GM19455 (cell line): ENCODE results near the gene GNG3.
"Not testable (repeated sequence)": the region's sequence is repeated elsewhere in the genome, so short reads cannot be mapped to it uniquely, and the experiment has no call there.

Source experiments
- ATAC-seq: cut with Tn5 transposase; IDR thresholded peaks from one replicate; pipeline ENCODE4 v1.9.1; 2021; ENCODE audit not compliant: unreplicated experiment

Gene GNG3

DNA sequence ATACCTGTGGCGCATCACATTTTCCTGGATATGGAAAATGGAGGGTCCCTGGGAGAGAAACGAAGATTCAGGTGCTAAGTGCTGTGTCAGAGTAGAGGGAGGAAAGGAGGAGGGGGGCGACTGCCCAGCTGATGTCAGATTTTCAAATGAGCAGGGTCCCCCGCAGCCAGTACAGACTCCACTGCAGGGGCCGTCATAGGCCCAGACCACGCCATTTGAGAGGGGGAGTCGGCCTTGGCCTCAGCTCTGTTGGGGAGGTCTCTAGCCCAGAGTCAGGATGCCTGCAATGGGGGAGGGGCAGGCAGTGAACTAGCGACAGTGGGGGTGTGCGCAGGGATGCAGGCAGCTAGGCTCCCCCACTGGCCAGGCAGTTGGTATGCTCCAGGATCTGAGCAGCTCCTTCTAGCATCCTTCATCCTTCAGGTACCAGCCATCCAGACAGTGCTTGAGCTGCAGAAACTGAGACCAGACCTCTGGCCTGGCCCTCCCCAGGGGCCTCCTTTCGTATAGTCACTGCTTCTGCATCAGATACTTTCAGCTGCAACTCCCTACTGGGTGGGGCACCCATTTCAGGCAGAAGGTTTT is at the start of gene GNG3, which contains the start of gene BSCL2:
GNG3 (plus strand) TSS at position 400 of the 585 bp plus-strand sequence. CDS start 620 bp downstream, outside the sequence.
BSCL2 (minus strand) TSS at position 148 of the 585 bp plus-strand sequence. CDS start 229 bp downstream, outside the sequence.
- no peak for ATAC-seq

DNA sequence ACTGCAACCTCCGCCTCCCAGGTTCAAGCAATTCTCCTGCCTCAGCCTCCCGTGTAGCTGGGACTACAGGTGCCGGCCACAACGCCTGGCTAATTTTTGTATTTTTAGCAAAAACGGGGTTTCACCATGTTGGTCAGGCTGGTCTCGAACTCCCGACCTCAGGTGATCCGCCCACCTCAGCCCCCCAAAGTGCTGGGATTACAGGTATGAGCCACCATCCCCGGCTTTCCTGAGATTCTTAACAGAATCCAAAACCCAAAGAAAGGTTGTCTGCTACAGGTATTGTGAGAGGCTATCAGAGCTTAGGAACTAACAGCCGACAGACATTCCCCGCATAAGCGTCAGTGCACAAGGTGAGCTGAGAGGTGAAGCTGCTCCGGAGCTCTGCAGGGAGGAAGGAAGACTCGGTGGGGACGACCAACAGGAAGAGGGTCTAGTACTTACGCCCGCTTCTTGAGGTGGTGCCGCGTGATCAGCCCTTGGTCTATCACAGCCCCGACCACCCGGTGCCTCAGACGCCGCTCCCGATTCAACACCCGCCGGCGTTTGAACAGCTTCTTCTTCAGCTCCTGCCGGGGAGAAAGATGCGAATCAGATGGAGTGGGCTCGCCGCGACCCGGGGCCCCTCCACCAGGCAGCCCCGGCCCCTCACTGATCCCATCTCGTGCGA is 42.9 kb upstream of the GNG3 start:
- peak; percentile 29 for ATAC-seq

DNA sequence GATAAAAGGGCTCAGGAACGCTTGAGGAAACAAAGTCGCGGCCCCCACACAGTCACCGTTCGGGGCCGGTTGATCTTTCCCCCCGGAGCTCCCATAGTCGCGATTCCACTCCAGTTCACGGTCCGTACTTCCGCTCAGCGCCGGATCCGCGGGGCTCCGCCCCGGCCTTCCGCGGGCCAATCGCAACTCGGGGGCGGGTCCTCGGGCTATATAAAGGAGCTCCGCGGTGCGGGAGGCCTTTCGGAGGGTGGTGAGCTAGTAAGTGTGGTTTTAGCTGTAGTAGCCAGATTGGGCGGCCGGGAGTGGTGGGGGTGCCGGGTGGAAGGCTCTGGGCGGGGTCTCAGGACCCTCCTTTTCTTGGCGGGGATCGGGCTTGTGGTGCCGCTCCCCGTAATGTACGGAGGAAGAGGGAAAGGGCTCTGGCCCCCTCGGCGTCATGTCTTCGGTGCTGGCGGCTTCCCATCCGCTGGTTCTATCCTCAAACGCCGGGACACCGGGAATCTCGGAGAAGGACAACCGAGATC is 42.3 kb upstream of the GNG3 start, which contains the start of the genes C11orf98 and CSKMT:
C11orf98 (minus strand) TSS at position 136 of the 524 bp plus-strand sequence; CDS start at position 95, 41 bp downstream.
CSKMT (plus strand) TSS at position 238 of the 524 bp plus-strand sequence. CDS start 568 bp downstream, outside the sequence.
- ATAC-seq: peak; percentile 81

- no peak for ATAC-seq
Observed at GRCh38 chr11:62665599-62666258, 41.7 kb upstream of the GNG3 start.

- no peak for ATAC-seq
Observed at GRCh38 chr11:62666259-62666926, 41.1 kb upstream of the GNG3 start.

- no peak for ATAC-seq
Observed at GRCh38 chr11:62667460-62667859, 40.0 kb upstream of the GNG3 start.

GRCh38 chr11:62669420-62670161 is 37.9 kb upstream of the GNG3 start:
- no peak for ATAC-seq

DNA sequence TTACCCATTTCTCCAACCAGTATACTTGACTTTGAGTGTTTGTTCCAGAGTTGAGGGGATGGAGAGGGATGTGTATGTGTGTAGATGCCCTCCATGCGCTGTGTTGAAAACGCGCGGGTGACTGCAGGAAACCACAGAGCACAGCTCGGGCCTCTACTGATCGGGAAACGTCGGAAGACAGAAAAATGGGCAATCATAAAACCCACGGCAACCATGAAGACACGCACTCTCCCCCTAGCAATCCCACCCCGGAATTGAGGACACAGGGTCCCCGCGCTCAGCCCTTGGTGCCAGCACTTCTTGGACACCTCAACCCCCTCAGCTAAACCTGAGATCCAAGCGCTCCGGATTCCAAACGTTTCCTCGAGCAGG is 36.3 kb upstream of the GNG3 start:
- no peak for ATAC-seq

- peak; percentile 60 for ATAC-seq
Observed at GRCh38 chr11:62671608-62672389, 35.7 kb upstream of the GNG3 start, which contains the start of the genes LBHD1 and UQCC3. LBHD1 (minus strand) TSS chr11:62672267; CDS start chr11:62670031, 2,236 bp downstream. UQCC3 (plus strand) TSS chr11:62671673; CDS start chr11:62671746, 73 bp downstream.

GRCh38 chr11:62673196-62673525 is 34.3 kb upstream of the GNG3 start:
- no peak for ATAC-seq

DNA sequence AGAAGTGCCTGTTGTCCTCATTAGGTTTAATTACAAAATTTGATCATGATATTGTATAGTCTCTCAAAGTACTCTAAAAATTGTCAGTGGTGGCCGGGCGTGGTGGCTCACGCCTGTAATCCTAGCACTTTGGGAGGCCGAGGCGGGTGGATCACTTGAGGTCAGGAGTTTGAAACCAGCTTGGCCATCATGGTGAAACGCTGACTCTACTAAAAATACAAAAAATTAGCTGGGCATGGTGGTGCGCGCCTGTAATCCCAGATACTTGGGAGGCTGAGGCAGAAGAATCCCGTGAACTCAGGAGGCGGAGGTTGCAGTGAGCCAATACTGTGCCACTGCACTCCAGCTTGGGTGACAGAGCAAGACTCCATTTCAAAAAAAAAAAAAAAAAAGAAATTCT is 32.1 kb upstream of the GNG3 start:
- ATAC-seq: not testable (repeated sequence)

DNA sequence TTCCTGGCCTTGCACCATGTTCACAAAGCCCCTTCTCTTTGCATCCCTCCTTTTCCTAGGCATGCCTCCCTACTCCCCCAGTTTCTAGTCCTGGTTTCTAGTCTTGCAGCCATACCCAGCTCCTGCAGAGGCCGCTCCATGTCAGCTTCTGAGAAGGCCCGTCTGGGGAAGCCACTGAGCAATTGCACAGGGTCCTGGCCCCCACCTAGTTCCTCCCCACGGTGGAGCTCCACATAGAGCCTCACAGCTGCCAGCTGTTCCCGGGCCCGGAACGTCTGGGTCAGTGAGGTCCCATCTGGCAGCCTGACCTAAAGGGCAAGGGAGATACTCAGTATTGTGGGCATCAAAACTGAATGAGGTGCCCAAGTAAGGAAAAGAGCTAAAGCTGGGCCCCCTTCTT is 30.8 kb upstream of the GNG3 start:
- ATAC-seq: no peak

- ATAC-seq: no peak
Observed at GRCh38 chr11:62677156-62677555, 30.3 kb upstream of the GNG3 start.

GRCh38 chr11:62677714-62678113 is 29.8 kb upstream of the GNG3 start:
- no peak for ATAC-seq

- ATAC-seq: no peak
Observed at GRCh38 chr11:62678433-62678769, 29.1 kb upstream of the GNG3 start.

- ATAC-seq: peak; percentile 81
Observed at GRCh38 chr11:62678770-62679696, 28.4 kb upstream of the GNG3 start, which contains the start of gene UBXN1. UBXN1 (minus strand) TSS chr11:62679073; CDS start chr11:62678923, 150 bp downstream.

- no peak for ATAC-seq
Observed at GRCh38 chr11:62680825-62681240, 26.6 kb upstream of the GNG3 start.

GRCh38 chr11:62682518-62682917 is 25.0 kb upstream of the GNG3 start:
- ATAC-seq: no peak
